ENCODE results near the gene POLR1E. TPM values are rescaled to one million over a fixed set of nuclear protein-coding genes. Genes with fewer than 3 reads are reported as not detected.

POLR1E gene
- total and polyA plus RNA-seq, 9 of the 15 experiments (the other 6 are each of a cell fraction or from before 2014, with no cell fraction given): 18.9 to 102 (median 74.4) TPM

DNA sequence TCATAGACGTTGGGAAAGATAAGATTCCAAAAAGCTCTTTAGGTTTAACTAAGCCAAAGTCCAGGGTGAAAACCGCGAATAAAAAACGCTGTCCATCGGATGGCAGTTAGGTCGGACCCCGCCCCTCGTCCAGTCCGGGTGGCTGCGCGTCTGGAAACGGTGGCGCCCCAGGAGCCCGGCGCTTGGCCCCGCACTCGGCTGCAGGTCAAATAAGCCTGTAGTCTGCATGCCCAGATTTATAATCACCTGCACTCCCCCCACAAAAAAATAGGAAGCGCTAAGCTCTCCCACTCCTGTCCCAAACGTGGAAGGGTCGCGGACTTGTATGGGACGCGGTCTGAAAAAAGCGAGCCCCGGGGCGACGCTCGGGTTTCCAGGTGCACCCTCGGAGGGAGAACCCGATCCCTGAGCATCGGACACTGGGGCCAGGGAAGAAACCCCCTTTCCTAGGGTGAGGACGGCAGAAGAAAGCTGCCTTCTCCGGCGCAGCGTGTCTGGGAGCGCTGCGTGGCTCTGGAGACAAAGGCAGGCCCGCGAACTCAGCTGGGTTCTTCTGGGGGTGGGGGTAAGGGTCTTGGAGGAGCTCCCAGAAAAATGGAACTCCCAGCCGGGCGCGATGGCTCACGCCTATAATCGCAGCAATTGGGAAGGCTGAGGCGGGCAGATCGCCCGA lies 19.6 kb upstream of the POLR1E start (continued):
- TF ChIP-seq, protein P1, sequence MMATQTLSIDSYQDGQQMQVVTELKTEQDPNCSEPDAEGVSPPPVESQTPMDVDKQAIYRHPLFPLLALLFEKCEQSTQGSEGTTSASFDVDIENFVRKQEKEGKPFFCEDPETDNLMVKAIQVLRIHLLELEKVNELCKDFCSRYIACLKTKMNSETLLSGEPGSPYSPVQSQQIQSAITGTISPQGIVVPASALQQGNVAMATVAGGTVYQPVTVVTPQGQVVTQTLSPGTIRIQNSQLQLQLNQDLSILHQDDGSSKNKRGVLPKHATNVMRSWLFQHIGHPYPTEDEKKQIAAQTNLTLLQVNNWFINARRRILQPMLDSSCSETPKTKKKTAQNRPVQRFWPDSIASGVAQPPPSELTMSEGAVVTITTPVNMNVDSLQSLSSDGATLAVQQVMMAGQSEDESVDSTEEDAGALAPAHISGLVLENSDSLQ (IDR thresholded peaks at IDR 0.05): no peak
- TF ChIP-seq, protein P2, sequence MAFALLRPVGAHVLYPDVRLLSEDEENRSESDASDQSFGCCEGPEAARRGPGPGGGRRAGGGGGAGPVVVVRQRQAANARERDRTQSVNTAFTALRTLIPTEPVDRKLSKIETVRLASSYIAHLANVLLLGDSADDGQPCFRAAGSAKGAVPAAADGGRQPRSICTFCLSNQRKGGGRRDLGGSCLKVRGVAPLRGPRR (CRISPR knock-in tag; IDR thresholded peaks at IDR 0.05): no peak
- TF ChIP-seq SIX5 (IDR thresholded peaks at IDR 0.05; ENCODE audit: borderline replicate concordance in 1 of 2, insufficient read depth in 1 of 2, low read depth in 1 of 2, low read length in 2 of 2) (no peak), ZNF134 (CRISPR knock-in tag; conservative IDR thresholded peaks at IDR 0.05) (no peak), CSDE1 (IDR thresholded peaks at IDR 0.05) (no peak), XRCC5 (IDR thresholded peaks at IDR 0.05; ENCODE audit: low read depth, low read length) (peak; percentile 51; the same call in 1 of the 2 replicates), CXXC5 (CRISPR knock-in tag; IDR thresholded peaks at IDR 0.05) (0 out of 2 replicates have a peak, but pooled peaks have one; percentile 26), HCFC1 (IDR thresholded peaks at IDR 0.05; ENCODE audit: low read depth, low read length) (no peak), FUS (optimal IDR thresholded peaks at IDR 0.05; ENCODE audit: low read depth, low read length) (no peak), ZNF583 (CRISPR knock-in tag; IDR thresholded peaks at IDR 0.05) (0 out of 2 replicates have a peak, but pooled peaks have one; percentile 37), CCNT2 (IDR thresholded peaks at IDR 0.05; ENCODE audit: borderline replicate concordance, extremely low read depth, insufficient read length, low read depth, low read length) (peak; percentile 28), FIP1L1 (IDR thresholded peaks at IDR 0.05; ENCODE audit: low read depth, low read length, poor library complexity, severe bottlenecking) (no peak), KLF6 (CRISPR knock-in tag; IDR thresholded peaks at IDR 0.05; ENCODE audit: borderline replicate concordance) (no peak), POU5F1 (IDR thresholded peaks at IDR 0.05; ENCODE audit: borderline replicate concordance, low read depth, low read length, partially characterized antibody) (no peak), PHF8 (IDR thresholded peaks at IDR 0.05; ENCODE audit: borderline replicate concordance, low read length) (peak; percentile 54), ZNF143 (CRISPR knock-in tag; IDR thresholded peaks at IDR 0.05) (no peak), EHMT2 (IDR thresholded peaks at IDR 0.05) (no peak), ZFX (CRISPR knock-in tag; IDR thresholded peaks at IDR 0.05) (peak; percentile 79), ZNF24 (IDR thresholded peaks at IDR 0.05) (no peak), ZNF354B (CRISPR knock-in tag; IDR thresholded peaks at IDR 0.05) (no peak)
- TF ChIP-seq, protein P3, sequence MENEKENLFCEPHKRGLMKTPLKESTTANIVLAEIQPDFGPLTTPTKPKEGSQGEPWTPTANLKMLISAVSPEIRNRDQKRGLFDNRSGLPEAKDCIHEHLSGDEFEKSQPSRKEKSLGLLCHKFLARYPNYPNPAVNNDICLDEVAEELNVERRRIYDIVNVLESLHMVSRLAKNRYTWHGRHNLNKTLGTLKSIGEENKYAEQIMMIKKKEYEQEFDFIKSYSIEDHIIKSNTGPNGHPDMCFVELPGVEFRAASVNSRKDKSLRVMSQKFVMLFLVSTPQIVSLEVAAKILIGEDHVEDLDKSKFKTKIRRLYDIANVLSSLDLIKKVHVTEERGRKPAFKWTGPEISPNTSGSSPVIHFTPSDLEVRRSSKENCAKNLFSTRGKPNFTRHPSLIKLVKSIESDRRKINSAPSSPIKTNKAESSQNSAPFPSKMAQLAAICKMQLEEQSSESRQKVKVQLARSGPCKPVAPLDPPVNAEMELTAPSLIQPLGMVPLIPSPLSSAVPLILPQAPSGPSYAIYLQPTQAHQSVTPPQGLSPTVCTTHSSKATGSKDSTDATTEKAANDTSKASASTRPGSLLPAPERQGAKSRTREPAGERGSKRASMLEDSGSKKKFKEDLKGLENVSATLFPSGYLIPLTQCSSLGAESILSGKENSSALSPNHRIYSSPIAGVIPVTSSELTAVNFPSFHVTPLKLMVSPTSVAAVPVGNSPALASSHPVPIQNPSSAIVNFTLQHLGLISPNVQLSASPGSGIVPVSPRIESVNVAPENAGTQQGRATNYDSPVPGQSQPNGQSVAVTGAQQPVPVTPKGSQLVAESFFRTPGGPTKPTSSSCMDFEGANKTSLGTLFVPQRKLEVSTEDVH (IDR thresholded peaks at IDR 0.05; ENCODE audit: low read depth, partially characterized antibody): no peak
- TF ChIP-seq, protein P4, sequence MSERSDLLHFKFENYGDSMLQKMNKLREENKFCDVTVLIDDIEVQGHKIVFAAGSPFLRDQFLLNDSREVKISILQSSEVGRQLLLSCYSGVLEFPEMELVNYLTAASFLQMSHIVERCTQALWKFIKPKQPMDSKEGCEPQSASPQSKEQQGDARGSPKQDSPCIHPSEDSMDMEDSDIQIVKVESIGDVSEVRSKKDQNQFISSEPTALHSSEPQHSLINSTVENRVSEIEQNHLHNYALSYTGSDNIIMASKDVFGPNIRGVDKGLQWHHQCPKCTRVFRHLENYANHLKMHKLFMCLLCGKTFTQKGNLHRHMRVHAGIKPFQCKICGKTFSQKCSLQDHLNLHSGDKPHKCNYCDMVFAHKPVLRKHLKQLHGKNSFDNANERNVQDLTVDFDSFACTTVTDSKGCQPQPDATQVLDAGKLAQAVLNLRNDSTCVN (CRISPR knock-in tag; IDR thresholded peaks at IDR 0.05): no peak
- TF ChIP-seq, protein P5, sequence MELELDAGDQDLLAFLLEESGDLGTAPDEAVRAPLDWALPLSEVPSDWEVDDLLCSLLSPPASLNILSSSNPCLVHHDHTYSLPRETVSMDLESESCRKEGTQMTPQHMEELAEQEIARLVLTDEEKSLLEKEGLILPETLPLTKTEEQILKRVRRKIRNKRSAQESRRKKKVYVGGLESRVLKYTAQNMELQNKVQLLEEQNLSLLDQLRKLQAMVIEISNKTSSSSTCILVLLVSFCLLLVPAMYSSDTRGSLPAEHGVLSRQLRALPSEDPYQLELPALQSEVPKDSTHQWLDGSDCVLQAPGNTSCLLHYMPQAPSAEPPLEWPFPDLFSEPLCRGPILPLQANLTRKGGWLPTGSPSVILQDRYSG (tag; conservative IDR thresholded peaks at IDR 0.05; ENCODE audit: low read depth): no peak

All from K562 (cell line).